ENCODE data around the gene MED22. TPM values are rescaled to one million over a fixed set of nuclear protein-coding genes. Genes with fewer than 3 reads are reported as not detected.
A peak's percentile ranks its signal among the peaks of the same experiment; 100 is the strongest.
"Not testable (repeated sequence)": the region's sequence is repeated elsewhere in the genome, so short reads cannot be mapped to it uniquely, and the experiment has no call there.

The MED22 gene
- polyA plus RNA-seq, 1 donor, result 20.2 TPM

DNA sequence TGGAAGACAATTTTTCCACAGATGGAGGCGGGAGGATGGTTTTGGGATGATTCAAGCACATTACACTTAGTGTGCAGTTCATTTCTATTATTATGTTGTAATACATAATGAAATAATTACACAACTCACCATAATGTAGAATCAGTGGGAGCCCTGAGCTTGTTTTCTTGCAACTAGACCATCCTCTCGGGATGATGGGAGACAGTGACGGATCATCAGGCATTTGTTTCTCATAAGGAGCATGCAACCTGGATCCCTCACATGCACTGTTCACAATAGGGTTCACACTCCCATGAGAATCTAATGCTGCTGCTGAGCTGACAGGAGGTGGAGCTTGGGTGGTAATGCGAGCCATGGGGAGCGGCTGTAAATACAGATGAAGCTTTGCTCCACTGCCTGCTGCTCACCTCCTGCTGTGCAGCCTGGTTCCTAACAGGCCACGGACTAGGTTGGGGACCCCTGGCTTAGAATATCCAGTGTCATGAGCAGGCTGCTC, 29.8 kb upstream of the MED22 start:
- Histone ChIP-seq H3K27me3 (ENCODE audit: control insufficient read depth, insufficient read depth, low read length) (no peaks in the 10 kb centered on the region), H3K27ac (ENCODE audit: low read length) (no peak overlapping the region), H3K9me3 (ENCODE audit: control insufficient read depth, low read depth, low read length) (peaks cover 8% of the 10 kb centered on the region), H3K4me3 (ENCODE audit: low read length) (no peak overlapping the region), H3K4me1 (ENCODE audit: control insufficient read depth, insufficient read depth, low read length) (peaks cover 13% of the 10 kb centered on the region), H3K36me3 (ENCODE audit: control insufficient read depth, insufficient read depth, low read length) (peaks cover 12% of the 10 kb centered on the region)
- no CpG with 5 or more reads among the region's 6 CpGs for WGBS (ENCODE audit: insufficient coverage, low lambda C conversion rate)
- no peak for DNase-seq

DNA sequence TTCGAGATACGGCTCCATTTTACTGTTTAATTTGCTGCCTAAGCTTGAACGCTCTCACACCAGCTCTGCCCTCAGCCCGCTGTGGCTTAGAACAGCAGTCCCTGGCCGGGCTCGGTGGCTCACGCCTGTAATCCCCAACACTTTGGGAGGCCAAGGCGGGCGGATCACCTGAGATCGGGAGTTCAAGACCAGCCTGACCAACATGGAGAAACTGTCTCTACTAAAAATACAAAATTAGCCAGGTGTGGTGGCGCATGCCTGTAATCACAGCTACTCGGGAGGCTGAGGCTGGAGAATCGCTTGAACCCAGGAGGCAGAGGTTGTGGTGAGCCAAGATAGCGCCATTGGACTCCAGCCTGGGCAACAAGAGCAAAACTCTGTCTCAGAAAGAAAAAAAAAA, 29.3 kb upstream of the MED22 start:
- H3K27me3 ChIP-seq (ENCODE audit: control insufficient read depth, insufficient read depth, low read length); H3K4me3 ChIP-seq (ENCODE audit: low read length); DNase-seq; H3K9me3 ChIP-seq (ENCODE audit: control insufficient read depth, low read depth, low read length); H3K27ac ChIP-seq (ENCODE audit: low read length): not testable (repeated sequence)
- WGBS (ENCODE audit: insufficient coverage, low lambda C conversion rate), result 100% methylated on average over 1 of the region's 14 CpGs
- Histone ChIP-seq H3K4me1 (ENCODE audit: control insufficient read depth, insufficient read depth, low read length) (peaks cover 18% of the 10 kb centered on the region), H3K36me3 (ENCODE audit: control insufficient read depth, insufficient read depth, low read length) (peaks cover 17% of the 10 kb centered on the region)

DNA sequence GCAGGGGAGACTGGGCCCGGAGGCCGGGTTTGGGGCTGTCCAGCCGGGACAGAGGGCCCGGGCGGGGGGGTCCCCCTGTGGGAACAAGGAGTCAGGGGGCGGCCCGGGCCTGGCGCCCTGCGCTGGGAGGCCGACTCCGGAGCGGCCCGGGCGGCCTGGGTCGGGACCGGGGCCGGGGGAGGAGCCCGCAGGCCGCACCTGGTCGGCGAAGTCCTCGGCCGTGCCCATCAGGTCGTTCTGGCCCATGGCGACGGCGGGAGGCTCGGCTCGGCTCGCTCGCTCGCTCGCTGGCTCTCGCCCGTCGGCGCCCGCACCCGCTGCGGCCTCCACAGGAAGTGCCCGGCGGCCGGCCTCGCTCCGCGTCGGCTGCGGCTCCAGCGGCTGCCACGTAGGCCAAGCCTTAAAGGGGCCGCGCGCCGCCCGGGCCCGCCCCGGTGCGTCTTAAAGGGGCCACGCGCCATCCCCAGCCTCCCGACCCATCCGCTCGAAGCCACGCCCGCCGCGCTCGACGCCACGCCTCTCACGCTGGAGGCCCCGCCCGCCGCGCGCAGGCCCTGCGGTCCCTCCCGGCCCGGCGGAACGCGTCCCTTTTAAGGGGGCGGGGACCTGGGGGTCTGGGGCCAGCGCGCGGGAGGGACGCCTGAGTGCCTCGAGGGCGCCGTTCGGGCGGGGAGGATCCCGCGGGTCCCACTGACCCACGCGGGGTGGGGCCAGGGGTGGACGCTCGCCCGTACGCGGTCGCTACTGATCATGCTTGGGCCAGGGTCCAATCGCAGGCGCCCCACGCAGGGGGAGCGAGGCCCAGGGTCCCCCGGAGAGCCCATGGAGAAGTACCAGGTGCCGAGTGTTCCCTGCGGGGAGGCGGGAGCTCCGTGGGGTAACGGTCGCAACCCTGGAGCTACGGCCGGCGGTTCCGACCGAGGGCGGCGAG, 28.1 kb upstream of the MED22 start, which contains the start of the genes STKLD1 and SURF4:
Gene STKLD1 (plus strand): TSS at position 643 of the 931 bp plus-strand sequence. CDS start 108 bp downstream, at position 751.
Gene SURF4 (minus strand): TSS at position 337 of the 931 bp plus-strand sequence. CDS start 91 bp downstream, at position 246.
- peak; percentile 97 to 99 for DNase-seq
- H3K36me3 ChIP-seq (ENCODE audit: control insufficient read depth, insufficient read depth, low read length), result peaks cover 27% of the 10 kb centered on the region
- WGBS (ENCODE audit: insufficient coverage, low lambda C conversion rate), result no CpG with 5 or more reads among the region's 120 CpGs
- H3K27ac ChIP-seq (ENCODE audit: low read length), result peak within 1 kb of the TSS; percentile 98
- no peaks in the 10 kb centered on the region for H3K27me3 ChIP-seq (ENCODE audit: control insufficient read depth, insufficient read depth, low read length)
- H3K4me3 ChIP-seq (ENCODE audit: low read length), result peak within 1 kb of the TSS; percentile 75
- peaks cover 31% of the 10 kb centered on the region for H3K4me1 ChIP-seq (ENCODE audit: control insufficient read depth, insufficient read depth, low read length)
- H3K9me3 ChIP-seq (ENCODE audit: control insufficient read depth, low read depth, low read length), result peaks cover 3% of the 10 kb centered on the region

DNA sequence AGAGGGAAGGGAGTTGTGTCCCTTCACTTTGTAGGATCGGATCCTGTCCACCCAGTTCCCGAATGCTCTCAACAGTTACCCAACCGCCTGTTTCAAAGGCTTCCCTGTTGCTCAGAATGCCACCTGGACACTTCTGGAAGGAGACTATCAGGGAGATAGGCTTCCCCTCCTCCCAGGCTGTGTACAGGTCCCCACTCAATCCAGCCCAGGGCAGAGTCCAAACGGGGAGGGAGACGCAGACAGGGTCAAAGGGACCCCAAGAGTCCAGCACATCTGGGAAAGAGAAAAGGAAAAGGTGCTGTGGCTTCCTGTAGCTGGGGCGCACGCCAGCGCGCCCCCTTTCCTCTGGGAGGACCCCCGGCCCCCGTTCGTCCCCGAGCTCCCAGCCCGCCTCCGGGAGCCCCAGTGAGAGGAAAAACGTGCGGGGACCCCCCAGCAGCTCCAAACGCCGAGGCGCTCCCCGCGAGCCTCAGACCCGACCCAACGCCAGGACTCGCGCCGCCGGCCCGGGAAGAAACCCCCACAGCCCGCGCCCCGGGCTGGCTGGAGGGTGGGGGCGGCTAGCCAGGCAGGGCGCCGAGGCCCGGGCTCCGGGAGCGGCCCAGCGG, 27.3 kb upstream of the MED22 start:
- H3K9me3 ChIP-seq (ENCODE audit: control insufficient read depth, low read depth, low read length), result peaks cover 3% of the 10 kb centered on the region
- DNase-seq, result peak; percentile 88 to 94
- H3K36me3 ChIP-seq (ENCODE audit: control insufficient read depth, insufficient read depth, low read length), result peaks cover 34% of the 10 kb centered on the region
- H3K27me3 ChIP-seq (ENCODE audit: control insufficient read depth, insufficient read depth, low read length), result no peaks in the 10 kb centered on the region
- peak overlapping the region; percentile 75 for H3K4me3 ChIP-seq (ENCODE audit: low read length)
- H3K4me1 ChIP-seq (ENCODE audit: control insufficient read depth, insufficient read depth, low read length), result peaks cover 38% of the 10 kb centered on the region
- H3K27ac ChIP-seq (ENCODE audit: low read length), result peak overlapping the region; percentile 98
- no CpG with 5 or more reads among the region's 39 CpGs for WGBS (ENCODE audit: insufficient coverage, low lambda C conversion rate)

DNA sequence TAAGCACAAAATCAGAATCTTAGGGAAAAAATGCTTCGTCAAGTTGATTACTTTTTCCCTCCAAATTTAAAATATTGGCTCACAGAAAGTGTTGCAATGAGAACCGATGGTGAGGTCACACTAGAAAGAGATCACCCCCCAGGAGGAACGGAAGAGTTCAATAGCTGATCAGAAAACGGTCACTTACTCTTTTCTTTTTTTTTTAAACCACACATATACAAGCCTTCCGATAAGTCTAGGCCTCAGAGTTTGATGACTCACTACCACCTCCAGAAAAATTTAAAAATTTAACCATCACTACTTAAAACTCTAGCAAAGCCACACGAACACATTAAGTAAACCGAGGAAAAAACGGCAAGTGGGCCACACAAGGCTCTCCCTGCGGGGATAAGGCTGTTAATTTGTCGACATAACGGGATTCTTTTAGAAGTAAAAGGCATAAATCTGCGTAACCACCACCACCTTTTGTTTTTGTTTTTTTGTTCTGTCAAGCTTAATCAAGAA, 26.7 kb upstream of the MED22 start:
- Histone ChIP-seq H3K36me3 (ENCODE audit: control insufficient read depth, insufficient read depth, low read length) (peaks cover 39% of the 10 kb centered on the region), H3K27ac (ENCODE audit: low read length) (peak overlapping the region; percentile 98), H3K9me3 (ENCODE audit: control insufficient read depth, low read depth, low read length) (peaks cover 3% of the 10 kb centered on the region), H3K4me3 (ENCODE audit: low read length) (peak overlapping the region; percentile 75), H3K27me3 (ENCODE audit: control insufficient read depth, insufficient read depth, low read length) (no peaks in the 10 kb centered on the region), H3K4me1 (ENCODE audit: control insufficient read depth, insufficient read depth, low read length) (peaks cover 44% of the 10 kb centered on the region)
- no peak for DNase-seq
- 67% methylated on average over 1 of the region's 12 CpGs for WGBS (ENCODE audit: insufficient coverage, low lambda C conversion rate)

DNA sequence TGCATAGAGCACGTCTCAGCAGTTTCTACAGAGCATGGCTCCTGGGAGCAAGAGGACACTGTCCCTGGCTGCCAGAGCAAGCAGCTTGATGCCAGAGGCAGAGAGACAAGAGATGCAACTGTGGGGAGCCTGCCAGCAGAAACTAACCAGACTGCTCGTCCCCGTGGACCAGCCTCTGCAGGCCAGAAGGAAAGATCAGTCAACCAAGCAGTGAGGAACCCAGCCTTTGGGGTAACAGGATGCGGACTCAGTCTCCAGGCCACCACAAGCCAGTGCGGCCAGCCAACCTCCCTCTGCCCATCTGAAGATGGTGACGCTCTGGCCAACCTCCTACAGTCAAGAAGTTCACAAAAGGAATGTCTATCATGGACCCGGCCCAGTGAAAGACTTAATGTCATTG, 24.2 kb upstream of the MED22 start:
- H3K9me3 ChIP-seq (ENCODE audit: control insufficient read depth, low read depth, low read length), result no peaks in the 10 kb centered on the region
- no peaks in the 10 kb centered on the region for H3K27me3 ChIP-seq (ENCODE audit: control insufficient read depth, insufficient read depth, low read length)
- no peak overlapping the region for H3K4me3 ChIP-seq (ENCODE audit: low read length)
- WGBS (ENCODE audit: insufficient coverage, low lambda C conversion rate), result no CpG with 5 or more reads among the region's 7 CpGs
- peaks cover 67% of the 10 kb centered on the region for H3K4me1 ChIP-seq (ENCODE audit: control insufficient read depth, insufficient read depth, low read length)
- DNase-seq, result no peak
- peak overlapping the region; percentile 8 for H3K27ac ChIP-seq (ENCODE audit: low read length)
- H3K36me3 ChIP-seq (ENCODE audit: control insufficient read depth, insufficient read depth, low read length), result peaks cover 53% of the 10 kb centered on the region

DNA sequence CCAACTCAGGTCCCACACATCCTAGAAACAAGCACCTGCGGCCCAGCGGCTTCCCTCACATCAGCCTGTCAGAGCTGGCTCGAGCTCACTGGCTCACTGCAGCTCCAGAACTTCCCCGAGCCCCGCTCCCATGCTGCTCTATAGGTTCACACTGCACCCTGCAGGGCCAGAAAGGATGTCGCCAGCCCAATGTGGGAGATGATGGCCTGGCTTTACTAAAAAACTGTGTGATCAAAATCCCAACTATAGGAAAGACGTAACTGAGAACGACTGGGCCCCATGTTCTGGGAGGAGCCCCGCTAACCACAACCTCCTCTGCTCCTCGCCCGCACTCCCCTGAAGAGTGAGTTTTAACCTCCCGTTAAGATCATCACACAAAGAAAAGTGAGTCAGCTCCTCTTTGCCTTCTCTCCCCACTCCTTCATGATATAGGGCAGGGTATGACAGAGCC, 23.4 kb upstream of the MED22 start:
- no CpG with 5 or more reads among the region's 12 CpGs for WGBS (ENCODE audit: insufficient coverage, low lambda C conversion rate)
- peaks cover 70% of the 10 kb centered on the region for H3K4me1 ChIP-seq (ENCODE audit: control insufficient read depth, insufficient read depth, low read length)
- peaks cover 61% of the 10 kb centered on the region for H3K36me3 ChIP-seq (ENCODE audit: control insufficient read depth, insufficient read depth, low read length)
- H3K27me3 ChIP-seq (ENCODE audit: control insufficient read depth, insufficient read depth, low read length), result no peaks in the 10 kb centered on the region
- no peak overlapping the region for H3K4me3 ChIP-seq (ENCODE audit: low read length)
- H3K27ac ChIP-seq (ENCODE audit: low read length), result peak overlapping the region; percentile 73
- DNase-seq, result no peak
- H3K9me3 ChIP-seq (ENCODE audit: control insufficient read depth, low read depth, low read length), result no peaks in the 10 kb centered on the region

DNA sequence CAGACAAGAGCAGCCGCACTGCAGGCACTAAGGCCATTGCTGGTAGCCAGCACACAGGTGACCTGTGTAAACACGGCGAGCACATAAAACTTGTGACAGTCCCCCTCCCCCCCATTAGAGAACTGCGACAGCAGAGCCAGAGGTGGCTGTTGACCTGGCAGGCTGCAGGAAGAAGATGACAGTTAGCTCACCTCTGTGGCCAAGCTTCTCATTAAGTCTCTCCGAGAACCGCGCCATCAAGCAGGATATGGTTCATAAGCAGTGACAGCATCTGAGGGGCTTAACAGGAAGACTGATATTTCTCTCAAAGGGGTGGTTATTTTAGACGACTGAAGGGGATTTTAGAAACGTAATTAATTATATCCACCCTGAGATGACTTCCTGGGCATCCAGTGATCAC, 22.8 kb upstream of the MED22 start:
- H3K27ac ChIP-seq (ENCODE audit: low read length), result peak overlapping the region; percentile 73

DNA sequence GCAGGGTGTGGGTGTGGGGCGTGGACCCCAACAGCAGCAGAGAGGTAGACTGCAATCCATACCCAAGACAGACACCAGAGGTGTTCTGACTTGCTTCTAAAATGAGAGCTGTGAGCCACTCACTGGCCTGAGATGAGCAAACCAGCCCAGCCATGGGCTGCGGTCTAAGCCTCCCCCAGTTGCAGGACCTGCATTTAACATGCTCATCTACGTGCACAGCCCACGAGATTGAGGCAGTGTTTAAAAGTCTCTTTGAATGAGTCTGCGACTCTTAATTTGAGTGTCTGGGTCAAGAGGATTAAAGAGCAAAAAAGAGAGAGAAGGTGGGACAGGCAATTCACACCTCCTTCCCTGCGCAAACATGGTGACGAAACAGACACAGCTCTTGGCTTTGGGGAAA, 22.0 kb upstream of the MED22 start:
- Histone ChIP-seq H3K4me3 (ENCODE audit: low read length) (no peak overlapping the region), H3K4me1 (ENCODE audit: control insufficient read depth, insufficient read depth, low read length) (peaks cover 77% of the 10 kb centered on the region), H3K27me3 (ENCODE audit: control insufficient read depth, insufficient read depth, low read length) (no peaks in the 10 kb centered on the region), H3K9me3 (ENCODE audit: control insufficient read depth, low read depth, low read length) (no peaks in the 10 kb centered on the region), H3K36me3 (ENCODE audit: control insufficient read depth, insufficient read depth, low read length) (peaks cover 75% of the 10 kb centered on the region), H3K27ac (ENCODE audit: low read length) (peak overlapping the region; percentile 73)
- 88% methylated on average over 1 of the region's 7 CpGs for WGBS (ENCODE audit: insufficient coverage, low lambda C conversion rate)
- no peak for DNase-seq

More for the DNA sequence above, 22.8 kb upstream of the MED22 start:
- no peaks in the 10 kb centered on the region for H3K9me3 ChIP-seq (ENCODE audit: control insufficient read depth, low read depth, low read length)
- H3K36me3 ChIP-seq (ENCODE audit: control insufficient read depth, insufficient read depth, low read length), result peaks cover 67% of the 10 kb centered on the region
- 62% methylated on average over 3 of the region's 9 CpGs for WGBS (ENCODE audit: insufficient coverage, low lambda C conversion rate)
- H3K4me3 ChIP-seq (ENCODE audit: low read length), result no peak overlapping the region
- DNase-seq, result no peak
- peaks cover 74% of the 10 kb centered on the region for H3K4me1 ChIP-seq (ENCODE audit: control insufficient read depth, insufficient read depth, low read length)
- no peaks in the 10 kb centered on the region for H3K27me3 ChIP-seq (ENCODE audit: control insufficient read depth, insufficient read depth, low read length)

DNA sequence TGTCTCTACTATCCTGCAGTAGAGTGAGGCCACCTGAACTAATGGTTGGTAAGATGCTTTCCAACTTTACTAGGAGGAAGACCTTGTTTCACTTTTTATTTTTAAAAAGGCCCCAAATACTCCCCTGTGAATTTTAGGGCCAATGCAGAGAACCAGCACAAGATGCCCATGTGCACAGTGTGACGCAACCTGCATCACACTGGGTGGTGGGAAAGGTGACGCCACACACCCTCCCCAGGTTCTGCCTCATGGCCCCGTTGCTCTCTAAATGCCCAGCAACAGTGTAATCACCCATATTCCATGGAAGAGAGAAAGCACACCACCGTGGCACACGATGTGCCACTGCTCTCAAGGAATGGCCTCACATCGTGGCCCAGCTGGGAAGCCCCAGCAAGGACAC, 21.5 kb upstream of the MED22 start:
- no CpG with 5 or more reads among the region's 6 CpGs for WGBS (ENCODE audit: insufficient coverage, low lambda C conversion rate)
- H3K4me1 ChIP-seq (ENCODE audit: control insufficient read depth, insufficient read depth, low read length), result peaks cover 79% of the 10 kb centered on the region
- H3K27me3 ChIP-seq (ENCODE audit: control insufficient read depth, insufficient read depth, low read length), result no peaks in the 10 kb centered on the region
- peak overlapping the region; percentile 73 for H3K27ac ChIP-seq (ENCODE audit: low read length)
- H3K9me3 ChIP-seq (ENCODE audit: control insufficient read depth, low read depth, low read length), result no peaks in the 10 kb centered on the region
- DNase-seq, result no peak
- no peak overlapping the region for H3K4me3 ChIP-seq (ENCODE audit: low read length)
- peaks cover 78% of the 10 kb centered on the region for H3K36me3 ChIP-seq (ENCODE audit: control insufficient read depth, insufficient read depth, low read length)

All from large intestine (tissue), 3 donors.